Hepatocyte (in vitro differentiated cells): ENCODE measurements around the gene CHMP5.

Experiments
- EZH2 ChIP-seq: fragments of 200-600 bp; sonication (generic); IDR thresholded peaks from 2 replicates; pipeline ENCODE4 v1.6.1; 2016; ENCODE audit warnings: antibody characterized with exemption, mild to moderate bottlenecking, borderline replicate concordance
- EZH2phosphoT487 ChIP-seq: fragments of 200-600 bp; sonication (generic); IDR thresholded peaks from one replicate; pipeline ENCODE4 v1.6.1; 2018; ENCODE audit warnings: antibody characterized with exemption, mild to moderate bottlenecking, low read depth, moderate library complexity; ENCODE audit not compliant: unreplicated experiment, severe bottlenecking
- TF ChIP-seq, protein P1 (sequence below): fragments of 200-600 bp; sonication (generic); IDR thresholded peaks from 2 replicates; pipeline ENCODE4 v1.5.1; 2016; ENCODE audit warnings: antibody characterized with exemption, mild to moderate bottlenecking; ENCODE audit not compliant: poor library complexity

DNA sequence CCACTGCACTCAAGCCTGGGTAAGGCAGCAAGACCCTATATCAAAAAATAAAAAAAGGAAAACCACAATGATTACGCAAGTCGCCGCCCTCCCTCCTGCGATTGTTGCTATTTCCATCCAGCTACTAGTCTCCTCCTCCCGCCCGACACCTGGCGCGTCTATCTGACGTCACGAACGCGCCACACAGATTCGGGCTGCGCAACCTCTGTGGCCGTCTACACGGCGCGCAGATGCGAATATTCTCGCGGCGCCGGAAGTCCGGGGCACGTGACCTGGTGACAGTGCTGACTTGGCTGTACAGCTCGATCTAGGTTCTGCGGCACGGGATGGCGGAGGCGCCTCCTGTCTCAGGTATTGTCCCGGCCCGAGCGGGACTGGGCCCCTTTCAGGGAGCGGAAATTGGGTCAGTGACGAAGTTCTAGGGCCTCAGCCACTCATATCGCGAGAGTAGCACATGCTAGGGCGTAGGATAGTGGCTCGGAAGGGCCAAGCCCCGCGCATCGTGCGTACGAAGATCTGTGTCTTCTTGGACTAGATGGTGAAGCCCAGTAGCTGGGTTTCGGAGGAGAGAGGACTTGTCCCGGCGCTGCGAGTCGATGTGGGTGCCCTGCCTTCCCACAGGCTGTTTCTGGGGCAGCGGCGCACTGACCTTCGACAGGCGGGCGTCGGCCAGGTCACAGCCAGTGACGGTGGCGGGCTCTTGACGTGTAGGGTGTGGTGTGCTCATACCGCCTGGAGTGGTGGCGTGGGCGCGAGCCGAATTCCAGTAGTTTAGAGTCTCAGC is 25.6 kb downstream of the CHMP5 start, which contains the start of gene NFX1:
- TF ChIP-seq, protein P1, sequence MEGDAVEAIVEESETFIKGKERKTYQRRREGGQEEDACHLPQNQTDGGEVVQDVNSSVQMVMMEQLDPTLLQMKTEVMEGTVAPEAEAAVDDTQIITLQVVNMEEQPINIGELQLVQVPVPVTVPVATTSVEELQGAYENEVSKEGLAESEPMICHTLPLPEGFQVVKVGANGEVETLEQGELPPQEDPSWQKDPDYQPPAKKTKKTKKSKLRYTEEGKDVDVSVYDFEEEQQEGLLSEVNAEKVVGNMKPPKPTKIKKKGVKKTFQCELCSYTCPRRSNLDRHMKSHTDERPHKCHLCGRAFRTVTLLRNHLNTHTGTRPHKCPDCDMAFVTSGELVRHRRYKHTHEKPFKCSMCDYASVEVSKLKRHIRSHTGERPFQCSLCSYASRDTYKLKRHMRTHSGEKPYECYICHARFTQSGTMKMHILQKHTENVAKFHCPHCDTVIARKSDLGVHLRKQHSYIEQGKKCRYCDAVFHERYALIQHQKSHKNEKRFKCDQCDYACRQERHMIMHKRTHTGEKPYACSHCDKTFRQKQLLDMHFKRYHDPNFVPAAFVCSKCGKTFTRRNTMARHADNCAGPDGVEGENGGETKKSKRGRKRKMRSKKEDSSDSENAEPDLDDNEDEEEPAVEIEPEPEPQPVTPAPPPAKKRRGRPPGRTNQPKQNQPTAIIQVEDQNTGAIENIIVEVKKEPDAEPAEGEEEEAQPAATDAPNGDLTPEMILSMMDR = no peak
- TF ChIP-seq EZH2 (no peak), EZH2phosphoT487 (no peak)
